Measurements from ENCODE around the gene RAP1B. TPM values are rescaled to one million over a fixed set of nuclear protein-coding genes. Genes with fewer than 3 reads are reported as not detected.

RAP1B gene
- total and polyA plus RNA-seq, 2 of the 13 experiments (the other 11 are each of a cell fraction or from before 2014, with no cell fraction given) = 71.1 to 92.7 TPM

DNA sequence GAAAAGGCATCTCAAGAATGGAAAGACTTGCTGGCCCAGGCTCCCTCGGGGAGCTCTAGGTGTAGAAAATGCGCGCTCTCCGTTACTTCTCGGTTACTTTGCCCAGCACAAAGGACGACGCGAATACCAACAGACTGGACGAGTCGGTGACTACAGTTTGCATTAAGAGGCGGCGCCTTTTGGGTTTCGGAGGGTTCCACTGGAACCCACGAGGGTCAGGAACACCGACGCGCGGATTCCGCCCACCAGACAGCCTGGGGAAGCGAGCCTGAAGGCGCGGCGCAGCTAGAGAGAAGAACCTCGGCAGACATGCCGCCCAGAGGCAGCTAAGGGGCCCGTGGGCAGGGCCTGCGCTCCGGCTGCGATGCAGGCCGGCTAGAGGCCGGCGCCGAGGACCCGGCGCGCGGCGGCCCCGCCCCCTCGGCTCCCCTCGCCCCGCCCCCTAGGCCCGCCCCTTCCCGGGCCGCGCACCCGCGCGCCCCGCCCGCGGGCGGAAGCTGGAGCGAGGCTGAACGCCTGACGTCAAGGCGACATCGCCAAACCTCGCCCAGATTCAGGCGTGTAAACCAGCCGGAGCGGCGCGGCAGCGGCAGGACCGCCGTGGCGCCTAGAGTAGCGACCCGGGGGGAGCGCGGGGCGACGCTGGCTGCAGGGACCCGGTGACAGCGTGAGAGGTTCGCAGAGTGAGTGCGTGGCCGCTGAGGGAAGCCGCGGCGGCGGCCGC, at the start of gene RAP1B (continued):
- TF ChIP-seq, protein P1, sequence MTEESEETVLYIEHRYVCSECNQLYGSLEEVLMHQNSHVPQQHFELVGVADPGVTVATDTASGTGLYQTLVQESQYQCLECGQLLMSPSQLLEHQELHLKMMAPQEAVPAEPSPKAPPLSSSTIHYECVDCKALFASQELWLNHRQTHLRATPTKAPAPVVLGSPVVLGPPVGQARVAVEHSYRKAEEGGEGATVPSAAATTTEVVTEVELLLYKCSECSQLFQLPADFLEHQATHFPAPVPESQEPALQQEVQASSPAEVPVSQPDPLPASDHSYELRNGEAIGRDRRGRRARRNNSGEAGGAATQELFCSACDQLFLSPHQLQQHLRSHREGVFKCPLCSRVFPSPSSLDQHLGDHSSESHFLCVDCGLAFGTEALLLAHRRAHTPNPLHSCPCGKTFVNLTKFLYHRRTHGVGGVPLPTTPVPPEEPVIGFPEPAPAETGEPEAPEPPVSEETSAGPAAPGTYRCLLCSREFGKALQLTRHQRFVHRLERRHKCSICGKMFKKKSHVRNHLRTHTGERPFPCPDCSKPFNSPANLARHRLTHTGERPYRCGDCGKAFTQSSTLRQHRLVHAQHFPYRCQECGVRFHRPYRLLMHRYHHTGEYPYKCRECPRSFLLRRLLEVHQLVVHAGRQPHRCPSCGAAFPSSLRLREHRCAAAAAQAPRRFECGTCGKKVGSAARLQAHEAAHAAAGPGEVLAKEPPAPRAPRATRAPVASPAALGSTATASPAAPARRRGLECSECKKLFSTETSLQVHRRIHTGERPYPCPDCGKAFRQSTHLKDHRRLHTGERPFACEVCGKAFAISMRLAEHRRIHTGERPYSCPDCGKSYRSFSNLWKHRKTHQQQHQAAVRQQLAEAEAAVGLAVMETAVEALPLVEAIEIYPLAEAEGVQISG (CRISPR knock-in tag; IDR thresholded peaks at IDR 0.05) = peak; percentile 61
- TF ChIP-seq KLF16 (CRISPR knock-in tag; IDR thresholded peaks at IDR 0.05) = peak in 1 of 2 experiments; percentile 59; a peak in 1 of 4 replicates
- TF ChIP-seq ZNF430 (CRISPR knock-in tag; IDR thresholded peaks at IDR 0.05) = 0 out of 2 replicates have a peak, but pooled peaks have one; percentile 36
- TF ChIP-seq, protein P2, sequence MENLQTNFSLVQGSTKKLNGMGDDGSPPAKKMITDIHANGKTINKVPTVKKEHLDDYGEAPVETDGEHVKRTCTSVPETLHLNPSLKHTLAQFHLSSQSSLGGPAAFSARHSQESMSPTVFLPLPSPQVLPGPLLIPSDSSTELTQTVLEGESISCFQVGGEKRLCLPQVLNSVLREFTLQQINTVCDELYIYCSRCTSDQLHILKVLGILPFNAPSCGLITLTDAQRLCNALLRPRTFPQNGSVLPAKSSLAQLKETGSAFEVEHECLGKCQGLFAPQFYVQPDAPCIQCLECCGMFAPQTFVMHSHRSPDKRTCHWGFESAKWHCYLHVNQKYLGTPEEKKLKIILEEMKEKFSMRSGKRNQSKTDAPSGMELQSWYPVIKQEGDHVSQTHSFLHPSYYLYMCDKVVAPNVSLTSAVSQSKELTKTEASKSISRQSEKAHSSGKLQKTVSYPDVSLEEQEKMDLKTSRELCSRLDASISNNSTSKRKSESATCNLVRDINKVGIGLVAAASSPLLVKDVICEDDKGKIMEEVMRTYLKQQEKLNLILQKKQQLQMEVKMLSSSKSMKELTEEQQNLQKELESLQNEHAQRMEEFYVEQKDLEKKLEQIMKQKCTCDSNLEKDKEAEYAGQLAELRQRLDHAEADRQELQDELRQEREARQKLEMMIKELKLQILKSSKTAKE (CRISPR knock-in tag; IDR thresholded peaks at IDR 0.05; ENCODE audit: borderline replicate concordance) = no peak
- no peak for TF ChIP-seq ZZZ3 (CRISPR knock-in tag; IDR thresholded peaks at IDR 0.05; ENCODE audit: borderline replicate concordance)
- TF ChIP-seq ZNF598 (CRISPR knock-in tag; IDR thresholded peaks at IDR 0.05; ENCODE audit: borderline replicate concordance) = 0 out of 2 replicates have a peak, but pooled peaks have one; percentile 70
- peak; percentile 73; the same call in 1 of the 2 replicates for TF ChIP-seq KMT2A (CRISPR knock-in tag; IDR thresholded peaks at IDR 0.05)
- no peak for TF ChIP-seq KDM3A (CRISPR knock-in tag; IDR thresholded peaks at IDR 0.05; ENCODE audit: low read depth)
- TF ChIP-seq, protein P3, sequence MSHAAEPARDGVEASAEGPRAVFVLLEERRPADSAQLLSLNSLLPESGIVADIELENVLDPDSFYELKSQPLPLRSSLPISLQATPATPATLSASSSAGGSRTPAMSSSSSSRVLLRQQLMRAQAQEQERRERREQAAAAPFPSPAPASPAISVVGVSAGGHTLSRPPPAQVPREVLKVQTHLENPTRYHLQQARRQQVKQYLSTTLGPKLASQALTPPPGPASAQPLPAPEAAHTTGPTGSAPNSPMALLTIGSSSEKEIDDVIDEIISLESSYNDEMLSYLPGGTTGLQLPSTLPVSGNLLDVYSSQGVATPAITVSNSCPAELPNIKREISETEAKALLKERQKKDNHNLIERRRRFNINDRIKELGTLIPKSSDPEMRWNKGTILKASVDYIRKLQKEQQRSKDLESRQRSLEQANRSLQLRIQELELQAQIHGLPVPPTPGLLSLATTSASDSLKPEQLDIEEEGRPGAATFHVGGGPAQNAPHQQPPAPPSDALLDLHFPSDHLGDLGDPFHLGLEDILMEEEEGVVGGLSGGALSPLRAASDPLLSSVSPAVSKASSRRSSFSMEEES (CRISPR knock-in tag; IDR thresholded peaks at IDR 0.05) = 0 out of 2 replicates have a peak, but pooled peaks have one; percentile 19
- TF ChIP-seq MED8 (CRISPR knock-in tag; IDR thresholded peaks at IDR 0.05; ENCODE audit: insufficient replicate concordance) = peak; percentile 41
- 0 out of 2 replicates have a peak, but pooled peaks have one; percentile 55 for TF ChIP-seq ZNF138 (CRISPR knock-in tag; IDR thresholded peaks at IDR 0.05; ENCODE audit: low read depth)
- no peak for TF ChIP-seq ZNF75D (CRISPR knock-in tag; IDR thresholded peaks at IDR 0.05; ENCODE audit: borderline replicate concordance)
- TF ChIP-seq RNF2 (conservative IDR thresholded peaks at IDR 0.05; ENCODE audit: low read depth) = 0 out of 2 replicates have a peak, but pooled peaks have one; percentile 29
- no peak for TF ChIP-seq SP1 (IDR thresholded peaks at IDR 0.05)
- TF ChIP-seq SP1 (CRISPR knock-in tag; IDR thresholded peaks at IDR 0.05) = no peak

All from HepG2 (cell line).